Measurements from ENCODE around the gene ADAMTSL1. TPM values are rescaled to one million over a fixed set of nuclear protein-coding genes. Genes with fewer than 3 reads are reported as not detected.

ADAMTSL1 gene
- total RNA-seq, 4 donors from 2014 or later: 21.3 to 138 (median 125) TPM

DNA sequence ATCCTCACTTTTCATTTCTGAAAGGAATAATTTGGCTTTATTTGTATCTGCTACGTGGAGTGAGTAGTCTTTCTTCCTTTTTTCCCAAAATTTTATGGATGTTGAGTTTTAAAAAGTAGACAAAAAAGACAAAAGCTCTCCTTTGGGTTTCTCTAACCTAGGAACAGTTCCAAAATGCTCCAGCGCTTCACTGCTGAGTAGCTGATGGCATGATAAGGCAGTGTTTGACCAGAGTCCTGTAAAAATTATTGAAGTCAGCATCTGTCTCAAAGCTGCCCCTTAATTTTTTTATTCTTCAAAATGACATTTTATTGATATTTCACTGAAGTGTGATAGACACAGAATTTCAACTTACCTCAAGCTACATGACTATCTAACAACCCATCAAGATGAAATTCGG lies 219.0 kb downstream of the ADAMTSL1 start:
- 87 to 89% methylated on average over 3 of the region's 3 CpGs for WGBS, 2 donors (ENCODE audit: low coverage in 1 of 2)

DNA sequence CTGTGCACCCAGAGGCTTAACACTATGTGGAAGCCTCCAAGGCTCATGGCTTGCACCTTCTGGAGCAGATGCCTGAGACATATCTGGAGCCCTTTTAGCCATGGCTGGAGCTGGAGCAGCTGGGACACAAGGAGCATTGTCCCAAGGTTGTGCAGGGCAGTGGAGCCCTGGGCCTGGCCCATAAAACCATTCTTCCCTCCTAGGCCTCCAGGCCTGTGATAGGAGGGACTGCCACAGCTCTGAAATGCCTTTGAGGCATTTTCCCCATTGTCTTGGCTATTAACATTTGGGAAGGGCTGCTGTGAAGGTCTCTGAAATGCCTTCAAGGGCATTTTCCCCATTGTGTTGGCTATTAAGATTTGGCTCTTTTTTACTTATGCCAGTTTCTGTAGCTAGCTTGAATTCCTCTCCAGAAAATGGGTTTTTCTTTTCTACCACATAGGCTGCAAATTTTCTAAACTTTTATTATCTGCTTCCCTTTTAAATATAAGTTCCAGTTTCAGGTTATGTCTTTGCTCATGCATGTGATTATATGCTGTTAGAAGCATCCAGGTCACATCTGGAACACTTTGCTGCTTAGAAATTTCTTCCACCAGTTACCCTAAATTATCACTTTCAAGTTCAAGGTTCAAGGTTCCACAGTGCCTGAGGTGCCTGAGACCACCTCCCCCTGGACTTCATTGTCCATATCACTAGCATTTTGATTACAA lies 221.2 kb downstream of the ADAMTSL1 start:
- TF ChIP-seq POLR2A (IDR thresholded peaks at IDR 0.05) (no peak), POLR2AphosphoS5 (IDR thresholded peaks at IDR 0.05) (no peak), EP300 (IDR thresholded peaks at IDR 0.05) (no peak)
- TF ChIP-seq, protein P1, sequence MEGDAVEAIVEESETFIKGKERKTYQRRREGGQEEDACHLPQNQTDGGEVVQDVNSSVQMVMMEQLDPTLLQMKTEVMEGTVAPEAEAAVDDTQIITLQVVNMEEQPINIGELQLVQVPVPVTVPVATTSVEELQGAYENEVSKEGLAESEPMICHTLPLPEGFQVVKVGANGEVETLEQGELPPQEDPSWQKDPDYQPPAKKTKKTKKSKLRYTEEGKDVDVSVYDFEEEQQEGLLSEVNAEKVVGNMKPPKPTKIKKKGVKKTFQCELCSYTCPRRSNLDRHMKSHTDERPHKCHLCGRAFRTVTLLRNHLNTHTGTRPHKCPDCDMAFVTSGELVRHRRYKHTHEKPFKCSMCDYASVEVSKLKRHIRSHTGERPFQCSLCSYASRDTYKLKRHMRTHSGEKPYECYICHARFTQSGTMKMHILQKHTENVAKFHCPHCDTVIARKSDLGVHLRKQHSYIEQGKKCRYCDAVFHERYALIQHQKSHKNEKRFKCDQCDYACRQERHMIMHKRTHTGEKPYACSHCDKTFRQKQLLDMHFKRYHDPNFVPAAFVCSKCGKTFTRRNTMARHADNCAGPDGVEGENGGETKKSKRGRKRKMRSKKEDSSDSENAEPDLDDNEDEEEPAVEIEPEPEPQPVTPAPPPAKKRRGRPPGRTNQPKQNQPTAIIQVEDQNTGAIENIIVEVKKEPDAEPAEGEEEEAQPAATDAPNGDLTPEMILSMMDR (IDR thresholded peaks at IDR 0.05): no peak
- Histone ChIP-seq H3K36me3 (peaks cover 0 to 15% of the 10 kb centered on the region in 2 donors), H3K27me3 (no peaks in the 10 kb centered on the region), H3K4me1 (peaks cover 0 to 25% (median 0%) of the 10 kb centered on the region in 3 donors), H3K9me3 (peaks cover 0 to 6% (median 0%) of the 10 kb centered on the region in 3 donors), H3K27ac (no peak overlapping the region), H3K4me3 (no peak overlapping the region)
- ATAC-seq: no peak

More for the DNA sequence above, 219.0 kb downstream of the ADAMTSL1 start:
- peaks cover 0 to 6% (median 0%) of the 10 kb centered on the region in 3 donors for H3K9me3 ChIP-seq
- H3K27me3 ChIP-seq: no peaks in the 10 kb centered on the region
- no peak for TF ChIP-seq EP300 (IDR thresholded peaks at IDR 0.05)
- no peak for TF ChIP-seq POLR2AphosphoS5 (IDR thresholded peaks at IDR 0.05)
- no peak for TF ChIP-seq POLR2A (IDR thresholded peaks at IDR 0.05)
- TF ChIP-seq, protein P1 (IDR thresholded peaks at IDR 0.05): no peak
- peaks cover 0 to 15% of the 10 kb centered on the region in 2 donors for H3K36me3 ChIP-seq
- H3K27ac ChIP-seq: no peak overlapping the region
- ATAC-seq: no peak
- H3K4me3 ChIP-seq: no peak overlapping the region
- peaks cover 0 to 13% (median 0%) of the 10 kb centered on the region in 3 donors for H3K4me1 ChIP-seq

DNA sequence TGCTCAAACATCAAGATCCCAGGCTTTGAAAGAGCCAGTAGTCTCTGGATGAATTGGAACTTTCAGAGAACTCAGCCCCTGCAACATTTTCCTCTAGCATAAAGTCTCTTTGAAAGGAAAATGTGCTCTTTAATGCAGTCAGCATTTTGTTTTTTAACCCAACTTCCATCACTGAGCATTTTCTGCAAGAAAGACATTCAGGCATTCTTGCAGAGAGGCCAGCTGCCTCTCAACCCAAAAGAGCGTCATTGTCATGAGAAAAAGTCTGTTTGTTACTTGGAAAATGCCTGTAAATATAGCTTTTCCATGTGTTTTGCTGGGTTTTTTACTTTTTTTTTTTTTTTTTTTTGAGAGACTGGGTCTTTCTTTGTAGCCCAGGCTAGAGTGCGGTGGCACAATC lies 225.0 kb downstream of the ADAMTSL1 start:
- Histone ChIP-seq H3K36me3 (peaks cover 0 to 15% of the 10 kb centered on the region in 2 donors), H3K27ac (peak overlapping the region in 1 of 4 donors; percentile 14), H3K4me1 (peaks cover 0 to 34% (median 0%) of the 10 kb centered on the region in 3 donors), H3K27me3 (no peaks in the 10 kb centered on the region), H3K4me3 (no peak overlapping the region), H3K9me3 (peaks cover 0 to 6% (median 0%) of the 10 kb centered on the region in 3 donors)
- TF ChIP-seq EP300 (IDR thresholded peaks at IDR 0.05) (no peak), POLR2A (IDR thresholded peaks at IDR 0.05) (no peak), POLR2AphosphoS5 (IDR thresholded peaks at IDR 0.05) (no peak)
- TF ChIP-seq, protein P1 (IDR thresholded peaks at IDR 0.05): no peak
- no peak for ATAC-seq
- WGBS, 2 donors (ENCODE audit: low coverage in 1 of 2): 41 to 94% methylated on average over 2 of the region's 2 CpGs

DNA sequence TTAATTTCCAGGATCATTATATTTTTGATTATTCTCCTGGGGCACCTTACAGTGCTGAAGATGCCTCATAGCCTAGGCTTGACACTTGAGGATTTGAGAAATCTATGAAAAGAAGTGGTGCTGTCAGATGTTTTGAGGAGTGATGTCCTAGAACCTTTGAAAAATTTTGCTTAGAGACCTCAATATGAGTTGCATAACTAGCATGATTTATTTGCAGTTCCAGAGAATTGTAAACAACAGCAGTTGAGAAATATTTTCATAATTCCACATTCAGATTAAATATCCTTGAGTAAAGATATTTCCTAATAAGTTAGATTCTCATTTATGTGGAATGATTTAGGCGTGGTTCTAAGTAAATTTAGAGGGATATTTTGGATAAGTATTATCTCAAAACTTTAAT lies 225.8 kb downstream of the ADAMTSL1 start:
- Histone ChIP-seq H3K27ac (peak overlapping the region in 1 of 4 donors; percentile 13), H3K4me1 (peaks cover 0 to 41% (median 5%) of the 10 kb centered on the region in 3 donors), H3K9me3 (peaks cover 0 to 5% (median 0%) of the 10 kb centered on the region in 3 donors), H3K4me3 (no peak overlapping the region), H3K27me3 (no peaks in the 10 kb centered on the region), H3K36me3 (peaks cover 0 to 14% of the 10 kb centered on the region in 2 donors)
- WGBS, 2 donors (ENCODE audit: low coverage in 1 of 2): 59 to 70% methylated on average over 1 of the region's 1 CpG
- peak; percentile 57 for TF ChIP-seq POLR2AphosphoS5 (IDR thresholded peaks at IDR 0.05)
- TF ChIP-seq, protein P1 (IDR thresholded peaks at IDR 0.05): no peak
- TF ChIP-seq POLR2A (IDR thresholded peaks at IDR 0.05): no peak
- ATAC-seq: peak; percentile 72

DNA sequence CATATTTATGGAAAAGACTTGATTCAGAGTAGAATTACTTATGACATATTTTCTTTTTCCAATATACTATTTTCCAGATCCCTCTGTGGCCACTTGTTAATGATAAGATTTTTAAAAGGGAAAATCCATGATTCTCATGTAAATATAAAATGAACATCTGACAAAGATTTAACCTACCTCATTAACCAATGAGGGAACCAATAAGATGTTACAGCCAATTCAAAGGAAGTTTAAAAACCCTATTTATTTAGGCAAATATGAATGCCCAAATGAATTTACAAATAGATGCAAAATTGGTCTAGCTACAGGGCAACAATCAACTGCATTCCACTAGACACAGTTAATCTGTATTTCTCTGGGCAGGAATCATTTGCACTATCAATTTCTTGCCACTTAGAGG lies 226.8 kb downstream of the ADAMTSL1 start:
- Histone ChIP-seq H3K36me3 (peaks cover 0 to 8% of the 10 kb centered on the region in 2 donors), H3K27ac (no peak overlapping the region), H3K4me1 (peaks cover 0 to 51% (median 6%) of the 10 kb centered on the region in 3 donors), H3K27me3 (no peaks in the 10 kb centered on the region), H3K9me3 (no peaks in the 10 kb centered on the region), H3K4me3 (no peak overlapping the region)
- TF ChIP-seq POLR2AphosphoS5 (IDR thresholded peaks at IDR 0.05) (no peak), EP300 (IDR thresholded peaks at IDR 0.05) (no peak), POLR2A (IDR thresholded peaks at IDR 0.05) (no peak)
- TF ChIP-seq, protein P1 (IDR thresholded peaks at IDR 0.05): no peak
- ATAC-seq: no peak
